GM12875 (cell line): Measurements from ENCODE around the gene CCDC106.

Source experiments
- H3K4me3 ChIP-seq: one replicate; pipeline ENCODE4 v1.5.1; 2011; ENCODE audit warnings: low read depth, low read length, control low read depth
- TF ChIP-seq, protein P1 (sequence below): IDR thresholded peaks from 2 replicates; pipeline ENCODE4 v1.5.1; 2011; ENCODE audit warnings: low read depth, mild to moderate bottlenecking, control low read depth, inconsistent platforms, low read length, moderate library complexity, borderline replicate concordance; ENCODE audit not compliant: insufficient read depth

CCDC106 gene

GRCh38 chr19:55614711-55615542 is 33.1 kb upstream of the CCDC106 start:
- TF ChIP-seq, protein P1, sequence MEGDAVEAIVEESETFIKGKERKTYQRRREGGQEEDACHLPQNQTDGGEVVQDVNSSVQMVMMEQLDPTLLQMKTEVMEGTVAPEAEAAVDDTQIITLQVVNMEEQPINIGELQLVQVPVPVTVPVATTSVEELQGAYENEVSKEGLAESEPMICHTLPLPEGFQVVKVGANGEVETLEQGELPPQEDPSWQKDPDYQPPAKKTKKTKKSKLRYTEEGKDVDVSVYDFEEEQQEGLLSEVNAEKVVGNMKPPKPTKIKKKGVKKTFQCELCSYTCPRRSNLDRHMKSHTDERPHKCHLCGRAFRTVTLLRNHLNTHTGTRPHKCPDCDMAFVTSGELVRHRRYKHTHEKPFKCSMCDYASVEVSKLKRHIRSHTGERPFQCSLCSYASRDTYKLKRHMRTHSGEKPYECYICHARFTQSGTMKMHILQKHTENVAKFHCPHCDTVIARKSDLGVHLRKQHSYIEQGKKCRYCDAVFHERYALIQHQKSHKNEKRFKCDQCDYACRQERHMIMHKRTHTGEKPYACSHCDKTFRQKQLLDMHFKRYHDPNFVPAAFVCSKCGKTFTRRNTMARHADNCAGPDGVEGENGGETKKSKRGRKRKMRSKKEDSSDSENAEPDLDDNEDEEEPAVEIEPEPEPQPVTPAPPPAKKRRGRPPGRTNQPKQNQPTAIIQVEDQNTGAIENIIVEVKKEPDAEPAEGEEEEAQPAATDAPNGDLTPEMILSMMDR = no peak
- H3K4me3 ChIP-seq = no peak overlapping the region

GRCh38 chr19:55615543-55616394 is 32.2 kb upstream of the CCDC106 start:
- TF ChIP-seq, protein P1 = no peak
- no peak overlapping the region for H3K4me3 ChIP-seq

- TF ChIP-seq, protein P1 = no peak
- no peak overlapping the region for H3K4me3 ChIP-seq
Measured at GRCh38 chr19:55616395-55616875, 31.6 kb upstream of the CCDC106 start.

DNA sequence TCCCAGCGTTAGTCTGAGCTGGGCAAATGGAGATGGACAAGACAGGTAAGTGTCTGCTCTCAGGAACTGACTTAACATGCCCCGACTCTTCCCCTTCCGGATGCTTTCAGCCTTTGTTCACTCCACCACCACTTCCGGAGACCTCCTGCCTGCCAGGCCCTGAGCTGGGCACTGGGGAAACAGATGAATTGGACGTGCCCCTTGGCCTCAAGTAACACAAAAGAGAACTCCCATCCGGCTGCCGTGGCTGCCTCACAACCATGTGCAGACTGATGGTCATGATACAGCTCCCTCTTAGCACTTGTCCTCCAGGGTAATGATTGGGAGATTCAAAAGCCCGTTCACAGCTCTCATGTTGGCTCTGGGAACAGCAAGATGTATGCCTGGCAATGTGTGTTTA is 30.6 kb upstream of the CCDC106 start:
- TF ChIP-seq, protein P1 = no peak
- no peak overlapping the region for H3K4me3 ChIP-seq

- no peak overlapping the region for H3K4me3 ChIP-seq
- TF ChIP-seq, protein P1 = no peak
Measured at GRCh38 chr19:55618426-55618825, 29.6 kb upstream of the CCDC106 start.

- TF ChIP-seq, protein P1 = no peak
- H3K4me3 ChIP-seq = no peak overlapping the region
Measured at GRCh38 chr19:55619286-55619685, 28.7 kb upstream of the CCDC106 start.
